Ishikawa (cell line): ENCODE results near the gene ZNF408.

Experiments used
- CEBPB ChIP-seq: IDR thresholded peaks from 2 replicates; pipeline ENCODE4 v1.6.1; 2012
- FOXM1 ChIP-seq: IDR thresholded peaks from 2 replicates; pipeline ENCODE4 v1.6.1; 2012; ENCODE audit warnings: low read depth, borderline replicate concordance

DNA sequence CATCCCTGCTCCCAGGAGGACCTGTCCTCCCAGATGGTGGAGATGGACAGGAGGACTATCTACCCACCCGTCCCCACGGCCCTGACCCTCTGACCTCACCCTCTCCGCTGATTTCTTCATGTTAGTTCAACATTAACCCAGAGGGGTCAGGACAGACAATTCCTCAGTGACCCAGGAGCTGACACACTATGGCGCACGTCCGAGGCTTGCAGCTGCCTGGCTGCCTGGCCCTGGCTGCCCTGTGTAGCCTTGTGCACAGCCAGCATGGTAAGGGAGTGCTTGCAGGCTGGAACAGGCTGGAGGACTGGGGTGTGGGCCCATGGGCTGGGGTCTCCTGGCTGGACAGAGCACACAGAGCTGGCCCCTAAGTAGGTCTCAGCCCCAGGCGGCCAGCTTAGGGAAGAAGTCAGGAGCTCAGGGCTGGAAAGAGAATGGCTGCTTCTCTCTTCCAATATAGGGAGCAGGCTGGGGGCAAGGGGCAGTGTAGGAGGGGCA is 18.3 kb downstream of the ZNF408 start, which contains the start of gene F2:
- no peak for TF ChIP-seq CEBPB
- no peak for TF ChIP-seq FOXM1
